NAMALWA (cell line): ENCODE measurements around the gene SLC12A6.

Experiments
- DNase-seq: peaks from one replicate; pipeline ENCODE4 v3.0.0-alpha.2; 2015; ENCODE audit warnings: low spot score

Gene SLC12A6

DNA sequence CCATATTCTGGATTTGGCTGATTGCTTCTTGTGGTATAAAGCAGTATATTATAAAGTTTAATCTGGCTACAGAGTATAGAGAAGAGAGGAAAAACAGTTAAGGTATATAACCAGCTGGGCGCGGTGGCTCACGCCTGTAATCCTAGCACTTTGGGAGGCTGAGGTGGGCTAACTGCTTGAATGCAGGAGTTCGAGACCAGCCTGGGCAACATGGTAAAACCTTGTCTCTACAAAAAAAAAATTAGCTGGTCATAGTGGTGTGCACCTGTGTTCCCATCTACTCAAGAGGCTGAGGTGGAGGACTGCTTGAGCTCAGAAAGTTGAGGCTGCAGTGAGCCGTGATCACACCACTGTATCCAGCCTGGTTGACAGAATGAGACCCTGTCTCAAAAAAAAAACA is 7.3 kb downstream of the SLC12A6 start:
- DNase-seq = no peak

DNA sequence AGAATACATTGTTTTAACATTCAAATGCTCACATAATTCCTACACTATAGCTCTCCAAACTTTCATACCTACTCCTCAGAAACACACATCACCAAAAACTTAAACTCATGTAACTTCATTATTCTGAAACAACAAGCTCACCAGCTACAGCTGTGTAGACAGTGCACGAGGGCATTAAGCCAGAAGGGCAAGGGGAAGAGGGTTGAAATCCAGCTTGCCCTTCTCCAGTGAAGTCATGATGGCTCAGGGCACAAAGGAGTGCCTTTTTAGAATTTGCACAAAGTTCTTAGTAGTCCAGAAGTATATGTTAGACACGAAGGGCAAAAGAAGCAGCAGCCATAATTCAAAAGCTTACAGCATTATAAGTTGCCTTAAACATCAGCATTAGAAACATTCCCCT is 8.6 kb downstream of the SLC12A6 start:
- DNase-seq = no peak

DNA sequence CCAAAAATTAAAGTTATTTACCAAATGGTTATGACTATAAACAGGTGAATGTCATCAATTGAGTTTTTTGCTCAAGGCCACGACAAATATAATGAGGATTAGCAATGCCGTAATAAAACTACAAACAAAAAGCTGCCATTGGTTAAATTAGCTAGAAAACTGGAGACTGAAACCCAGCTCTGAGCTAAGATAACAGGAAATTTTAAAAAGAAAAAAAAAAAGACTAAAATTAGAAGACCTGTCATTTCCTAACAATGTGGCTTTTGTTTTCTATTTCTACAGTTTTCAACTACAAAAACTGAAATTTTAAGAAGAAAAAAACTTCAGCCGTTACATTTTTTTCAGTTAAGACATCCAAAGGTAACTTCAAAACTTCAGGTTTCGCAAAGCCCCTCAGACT is 9.7 kb downstream of the SLC12A6 start:
- no peak for DNase-seq

DNA sequence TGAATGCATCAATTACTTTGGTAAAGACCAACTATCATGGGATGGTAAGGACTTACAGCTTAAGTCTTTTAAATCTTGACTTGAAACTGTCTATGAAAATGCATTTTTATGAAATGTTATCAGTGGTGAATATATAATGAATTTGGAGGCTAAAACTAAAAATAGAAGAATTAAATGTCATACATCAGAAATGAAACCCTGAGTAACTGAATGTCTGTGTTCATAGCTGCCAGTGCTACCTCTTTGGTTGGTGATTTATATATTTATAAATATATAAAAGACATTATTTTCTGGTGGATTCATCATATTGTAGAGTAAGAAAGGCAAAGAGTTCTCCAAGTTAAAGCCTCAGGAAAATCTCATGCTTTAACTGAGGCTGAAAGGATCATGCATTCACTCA is 12.2 kb downstream of the SLC12A6 start:
- DNase-seq = no peak

DNA sequence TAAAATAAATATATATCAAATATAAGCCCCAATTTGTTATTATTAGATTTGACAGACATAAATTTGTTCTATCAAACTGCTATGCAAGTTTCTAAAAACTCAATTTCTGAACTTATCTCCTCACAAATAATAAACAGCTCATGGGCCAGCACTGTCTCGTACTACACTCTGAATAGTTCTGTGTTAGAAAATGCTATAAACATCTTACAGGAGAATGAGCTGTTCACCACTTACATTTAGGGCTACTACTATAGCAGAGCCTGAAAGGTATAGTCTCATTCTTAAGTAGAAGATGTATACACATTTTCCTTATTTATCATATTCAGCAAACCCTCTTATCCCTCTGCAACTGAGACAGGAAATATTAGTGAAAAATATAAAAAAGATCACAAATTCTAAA is 12.6 kb downstream of the SLC12A6 start:
- no peak for DNase-seq

DNA sequence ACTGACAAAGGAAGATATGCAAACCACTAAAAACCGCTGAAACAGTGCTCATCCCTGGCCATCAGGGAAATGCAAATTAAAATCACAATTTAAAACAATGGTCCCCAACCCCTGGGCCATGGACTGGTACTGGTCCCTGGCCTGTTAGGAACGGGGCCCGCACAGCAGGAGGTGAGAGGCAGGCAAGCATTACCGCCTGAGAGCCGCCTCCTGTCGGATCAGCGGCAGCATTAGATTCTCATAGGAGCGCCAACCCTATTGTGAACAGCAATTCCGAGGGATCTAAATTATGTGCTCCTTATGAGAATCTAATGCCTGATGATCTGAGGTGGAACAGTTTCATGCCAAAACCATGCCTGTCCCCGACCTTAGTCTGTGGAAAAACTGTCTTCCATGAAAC is 14.4 kb downstream of the SLC12A6 start:
- no peak for DNase-seq

DNA sequence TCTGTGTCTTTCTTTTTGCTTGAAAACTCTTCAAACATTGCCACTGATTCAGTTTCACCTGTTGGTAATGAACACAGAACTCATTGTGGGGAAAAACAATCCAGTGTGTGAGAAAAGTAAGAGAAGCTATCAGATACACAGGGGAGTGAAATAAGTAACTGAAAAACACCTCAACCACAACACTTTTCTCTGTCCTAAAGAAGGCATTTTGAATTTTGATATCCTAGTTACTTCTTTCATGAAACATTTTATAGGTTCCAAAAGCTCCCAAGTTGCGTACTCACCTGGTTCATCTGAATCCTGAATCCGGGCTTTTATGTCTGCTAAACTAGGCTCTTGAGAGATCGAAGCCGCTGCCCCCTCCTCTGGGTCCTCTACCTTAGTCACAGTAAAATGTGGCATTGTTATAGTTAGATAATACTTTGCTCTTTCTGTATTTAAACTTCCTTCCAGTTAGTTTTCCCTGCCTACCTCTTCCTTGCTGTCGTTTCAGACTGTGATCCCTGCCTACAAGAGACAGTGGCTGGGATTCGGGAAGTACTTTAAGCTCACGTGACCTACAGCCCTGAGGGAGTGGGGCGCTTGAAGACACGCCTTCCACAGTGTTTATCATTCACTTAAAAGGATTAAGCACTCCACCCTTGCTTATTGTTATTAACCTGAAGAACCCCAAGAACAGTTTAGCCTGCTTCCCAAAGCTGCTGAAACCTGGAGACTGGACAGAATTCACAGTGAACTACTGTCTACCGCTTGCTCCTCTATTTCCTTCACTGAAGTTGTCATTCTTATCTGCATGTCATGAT is 19.1 kb downstream of the SLC12A6 start:
- DNase-seq = peak; percentile 58

DNA sequence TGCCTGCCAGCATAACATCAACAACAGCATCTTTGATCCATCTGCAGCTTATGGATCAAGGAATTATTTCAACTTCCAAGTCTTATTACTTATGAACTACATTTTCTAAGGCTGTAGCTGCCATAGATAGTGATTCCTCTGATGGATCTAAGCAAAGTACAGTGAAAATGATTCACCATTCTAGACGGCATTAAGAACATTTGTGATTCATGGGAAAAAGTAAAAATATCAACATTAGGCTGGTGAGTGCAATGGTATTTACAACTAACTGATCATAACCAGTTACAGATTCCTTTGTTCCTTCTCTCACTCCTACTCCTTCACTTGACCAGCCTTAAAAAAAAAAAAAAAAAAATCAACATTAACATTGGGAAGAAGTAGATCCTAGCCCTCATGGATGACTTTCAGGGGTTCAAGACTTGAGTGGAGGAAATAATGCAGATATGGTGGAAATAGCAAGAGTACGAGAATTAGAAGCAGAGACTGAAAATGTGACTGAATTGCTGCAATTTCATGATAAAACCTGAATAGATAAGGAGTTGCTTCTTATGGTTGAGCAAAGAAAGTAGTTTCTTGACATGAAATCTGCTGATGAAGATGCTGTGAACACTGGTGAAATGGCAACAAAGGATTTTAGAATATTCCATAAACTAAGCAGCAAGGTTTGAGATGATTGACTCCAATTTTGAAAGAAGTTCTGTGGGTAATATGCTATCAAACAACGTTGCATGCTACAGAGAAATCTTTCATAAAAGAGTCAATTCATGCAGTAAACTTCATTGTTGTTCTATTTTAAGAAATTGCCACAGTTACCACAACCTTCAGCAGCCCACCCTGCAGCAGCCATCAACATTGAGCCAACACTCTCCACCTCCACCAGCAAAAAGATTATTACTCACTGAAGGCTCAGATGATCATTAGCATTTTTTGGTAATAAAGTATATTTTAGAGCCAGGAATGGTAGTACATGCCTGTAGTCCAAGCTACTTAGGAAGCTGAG is 22.8 kb downstream of the SLC12A6 start:
- no peak for DNase-seq

DNA sequence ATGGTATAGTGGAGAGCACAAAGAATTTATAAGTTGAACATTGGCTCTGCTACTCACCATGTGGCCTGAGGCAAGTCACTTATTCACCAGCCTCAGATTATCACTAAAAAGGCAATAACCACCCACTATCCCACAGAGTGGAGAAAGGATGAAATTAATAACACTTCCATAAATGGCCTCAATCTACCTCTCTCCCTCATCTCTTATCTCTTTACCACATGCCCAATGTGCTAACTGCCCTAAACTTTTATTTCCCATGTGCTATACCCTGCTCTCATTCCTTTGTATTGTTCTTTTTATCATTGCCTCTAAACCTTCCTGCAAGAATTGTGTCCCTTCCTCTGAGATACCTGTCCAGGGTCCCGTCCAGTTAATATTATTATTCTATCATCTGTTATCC is 26.0 kb downstream of the SLC12A6 start:
- DNase-seq = no peak

DNA sequence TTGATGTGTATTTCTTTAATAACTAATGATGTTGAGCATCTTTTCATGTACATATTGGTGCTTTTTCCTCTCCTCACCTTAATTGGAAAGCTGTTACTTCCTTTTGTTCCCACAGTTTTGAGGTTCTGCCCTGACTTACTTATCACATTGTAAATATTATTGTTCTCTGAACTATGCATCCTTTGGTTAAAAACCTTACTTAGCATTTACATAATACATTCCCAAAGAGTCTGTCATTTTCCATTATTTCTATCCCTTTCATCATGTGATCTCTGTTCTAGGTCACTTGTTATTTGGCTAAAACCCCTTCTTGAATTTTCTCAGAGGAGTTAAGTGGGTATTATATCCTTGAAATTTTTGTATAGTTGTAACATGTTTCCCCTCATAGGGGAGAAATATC is 33.0 kb downstream of the SLC12A6 start:
- no peak for DNase-seq

DNA sequence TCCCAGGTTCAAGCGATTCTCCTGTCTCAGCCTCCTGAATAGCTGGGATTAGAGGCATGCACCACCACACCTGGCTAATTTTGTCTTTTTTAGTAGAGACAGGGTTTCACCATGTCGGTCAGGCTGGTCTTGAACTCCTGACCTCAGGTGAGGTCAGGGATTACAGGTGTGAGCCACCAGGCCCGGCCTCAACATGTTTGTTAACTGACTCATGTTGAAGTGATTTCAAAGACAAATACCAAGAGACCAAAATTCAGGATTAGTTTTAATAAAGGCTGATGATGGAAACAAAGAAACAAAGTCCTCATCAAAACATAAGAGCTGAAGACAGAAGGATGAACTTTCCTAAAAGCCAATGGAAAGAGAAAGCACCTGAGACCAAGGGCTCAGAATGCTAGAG is 36.5 kb downstream of the SLC12A6 start:
- DNase-seq = no peak

DNA sequence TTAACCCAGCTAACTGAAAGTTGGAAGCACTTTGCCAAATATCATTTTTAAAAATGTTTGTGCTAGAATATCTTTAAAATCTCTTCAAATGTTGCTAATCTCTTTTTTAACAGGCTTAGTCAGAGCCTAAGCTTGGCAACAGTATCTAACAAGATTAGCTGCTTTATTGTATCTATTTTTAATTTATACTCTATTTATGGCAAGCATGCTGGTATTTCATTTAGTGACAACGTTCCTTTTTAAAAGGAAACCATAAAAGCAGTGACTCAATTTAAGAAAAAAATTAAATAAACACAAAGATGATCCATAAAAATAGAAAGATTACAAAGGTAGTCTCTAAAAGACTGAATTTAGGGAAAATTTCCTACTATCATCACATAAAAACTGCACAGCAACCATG is 40.5 kb downstream of the SLC12A6 start:
- no peak for DNase-seq

DNA sequence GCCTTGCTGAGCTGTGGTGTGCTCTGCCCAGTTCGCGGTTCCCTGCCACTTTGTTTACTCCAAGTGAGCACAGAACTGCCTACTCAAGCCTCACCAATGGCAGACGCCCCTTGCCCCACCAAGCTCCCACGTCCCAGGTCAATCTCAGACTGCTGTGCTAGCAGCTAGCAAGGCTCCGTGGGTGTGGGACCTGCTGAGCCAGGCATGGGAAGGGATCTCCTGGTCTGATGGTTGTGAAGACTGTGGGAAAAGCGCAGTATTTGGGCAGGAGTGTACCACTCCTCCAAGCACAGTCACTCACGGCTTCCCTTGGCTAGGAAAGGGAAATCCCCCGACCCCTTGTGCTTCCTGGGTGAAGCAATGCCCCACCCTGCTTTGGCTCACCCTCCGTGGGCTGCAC is 45.0 kb downstream of the SLC12A6 start:
- DNase-seq = no peak

DNA sequence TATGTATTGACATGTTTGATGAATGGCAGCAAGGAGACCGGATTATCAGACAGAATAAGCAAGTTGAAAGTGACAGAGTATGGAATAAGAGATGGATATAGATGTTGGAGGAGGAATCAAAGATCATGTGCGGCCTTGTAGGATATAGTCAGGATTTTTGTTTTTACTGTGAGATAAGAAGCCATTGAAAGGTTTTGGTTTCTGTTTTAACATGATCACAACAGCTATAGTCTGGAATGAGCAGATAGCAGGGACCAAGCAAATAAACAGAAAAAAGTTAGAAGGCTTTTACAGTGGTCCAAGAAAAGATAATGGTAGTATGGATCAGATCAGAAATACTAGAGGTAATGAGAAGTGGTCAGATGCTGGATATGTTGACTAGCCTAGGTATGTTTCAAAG is 52.6 kb downstream of the SLC12A6 start:
- no peak for DNase-seq

DNA sequence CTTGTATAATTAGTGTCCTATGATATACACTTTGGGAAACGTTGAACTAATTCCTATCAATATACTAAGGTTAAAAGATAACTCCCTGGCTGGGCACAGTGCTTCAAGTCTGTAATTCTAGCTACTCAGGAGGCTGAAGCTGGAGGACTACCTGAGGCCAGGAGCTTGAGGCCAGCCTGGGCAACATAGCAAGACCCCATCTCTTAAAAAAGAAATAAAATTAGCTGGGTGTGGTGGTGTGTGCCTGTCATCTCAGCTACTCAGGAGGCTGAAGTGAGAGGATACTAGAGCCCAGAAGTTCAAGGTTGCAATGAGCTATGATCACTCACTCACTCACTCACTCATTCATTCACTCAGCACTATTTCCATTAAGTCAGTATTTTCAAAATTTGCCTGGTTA is 55.2 kb downstream of the SLC12A6 start:
- DNase-seq = no peak

DNA sequence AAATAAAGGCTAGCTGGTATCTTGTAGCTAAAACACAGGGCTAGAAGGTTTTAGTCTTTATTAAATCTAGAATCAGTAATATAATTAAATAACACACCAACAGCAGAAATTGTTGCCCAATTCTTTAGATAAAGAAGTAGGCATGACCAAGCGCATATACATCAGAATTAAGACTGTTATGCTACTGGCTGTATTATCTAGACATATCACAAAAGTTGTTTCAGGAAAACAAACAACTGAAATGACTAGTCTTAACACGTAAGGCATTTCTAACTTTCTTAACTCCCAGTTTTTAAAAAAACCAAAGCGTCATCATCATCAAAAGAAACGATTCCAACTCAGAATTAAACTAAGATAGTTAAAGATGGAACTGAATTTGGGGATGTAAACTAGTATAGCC is 57.4 kb downstream of the SLC12A6 start:
- DNase-seq = no peak

DNA sequence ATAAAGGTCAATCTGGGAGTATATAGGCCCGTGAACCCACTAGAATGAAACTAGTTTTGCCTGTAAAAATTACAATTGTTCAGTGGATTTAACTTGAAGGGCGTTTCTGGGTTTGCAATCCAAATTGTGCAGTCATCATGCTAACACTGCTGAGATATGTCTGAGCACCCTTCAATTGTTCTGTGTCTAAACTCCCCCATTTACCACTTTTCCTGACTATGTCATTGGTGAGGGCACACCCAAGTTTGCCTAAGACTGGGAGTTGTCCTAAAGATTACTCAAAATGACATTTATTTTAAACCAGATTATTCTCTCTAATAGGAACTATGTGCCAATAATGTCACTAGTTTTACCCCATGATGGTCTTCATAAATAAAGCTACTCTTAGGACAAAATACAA is 58.2 kb downstream of the SLC12A6 start:
- DNase-seq = no peak

DNA sequence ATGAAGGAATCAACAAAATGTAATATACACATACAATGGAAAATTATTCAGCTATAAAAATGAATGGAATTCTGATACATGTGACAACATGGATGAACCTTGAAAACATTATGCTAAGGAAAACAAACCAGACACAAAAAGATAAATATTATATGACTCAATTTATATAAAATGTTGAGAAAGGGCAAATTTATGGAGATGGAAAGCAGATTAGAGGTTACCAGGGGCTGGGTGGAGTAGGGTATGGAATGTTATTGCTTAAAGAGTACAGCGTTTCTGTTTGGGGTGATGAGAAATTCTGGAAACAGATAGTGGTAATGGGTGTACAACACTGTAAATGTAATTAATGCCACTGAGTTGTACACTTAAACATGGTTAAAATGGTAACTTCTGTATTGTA is 61.9 kb downstream of the SLC12A6 start:
- no peak for DNase-seq

DNA sequence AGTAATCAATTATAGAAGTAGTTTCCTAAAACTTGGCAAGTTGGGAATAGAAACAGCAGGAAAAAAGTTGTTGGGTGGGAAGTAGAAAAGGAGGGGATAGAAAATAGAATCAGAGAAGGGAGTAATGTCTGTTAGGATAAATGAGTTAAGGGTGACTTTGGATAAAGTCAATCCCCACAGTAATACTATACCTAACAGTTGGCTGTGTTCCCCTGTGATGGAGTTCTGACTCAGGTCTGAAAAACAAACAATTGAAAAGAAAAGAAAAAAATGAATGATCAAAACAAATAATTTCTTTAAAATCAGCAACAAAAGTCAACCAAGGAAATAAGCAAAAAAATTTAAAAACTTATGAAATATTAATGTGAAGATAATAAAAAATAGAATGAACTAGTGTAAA is 62.4 kb downstream of the SLC12A6 start:
- DNase-seq = no peak

DNA sequence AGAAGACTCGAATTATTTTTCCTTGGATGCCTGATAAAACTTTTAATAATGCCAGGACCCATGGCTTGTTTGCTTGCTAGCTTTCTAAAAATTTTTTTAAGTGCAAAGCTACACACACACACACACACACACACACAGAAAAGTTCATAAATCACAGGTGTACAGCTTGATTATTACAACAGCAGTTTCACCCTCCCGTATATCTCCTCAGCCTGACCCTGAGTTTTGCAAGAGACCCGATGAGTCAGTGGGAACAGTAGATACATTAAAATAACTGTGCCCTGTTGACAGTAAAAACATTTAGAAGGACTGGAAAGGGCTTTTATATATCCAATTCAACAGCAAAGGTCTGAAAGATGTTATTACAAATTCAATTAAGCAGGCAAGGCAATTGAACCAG is 66.1 kb downstream of the SLC12A6 start:
- no peak for DNase-seq

DNA sequence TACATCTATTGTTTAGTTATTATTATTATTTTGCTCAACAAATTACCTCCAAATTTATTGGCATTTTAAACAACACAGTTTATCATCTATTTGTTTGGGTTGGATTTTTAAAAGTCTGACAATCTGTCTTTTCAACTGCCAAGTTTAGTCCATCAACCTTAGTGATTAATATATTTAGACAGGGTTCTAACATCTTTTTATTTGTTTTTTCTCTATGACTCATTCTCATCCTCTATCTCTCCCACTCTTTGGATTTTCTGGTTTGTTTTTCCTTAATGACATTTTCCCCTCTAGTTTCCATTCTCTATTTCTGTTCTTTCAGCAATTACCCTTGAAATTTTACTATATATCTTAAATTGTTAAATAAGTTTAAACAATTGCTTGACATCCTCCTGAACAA is 70.8 kb downstream of the SLC12A6 start:
- DNase-seq = no peak

DNA sequence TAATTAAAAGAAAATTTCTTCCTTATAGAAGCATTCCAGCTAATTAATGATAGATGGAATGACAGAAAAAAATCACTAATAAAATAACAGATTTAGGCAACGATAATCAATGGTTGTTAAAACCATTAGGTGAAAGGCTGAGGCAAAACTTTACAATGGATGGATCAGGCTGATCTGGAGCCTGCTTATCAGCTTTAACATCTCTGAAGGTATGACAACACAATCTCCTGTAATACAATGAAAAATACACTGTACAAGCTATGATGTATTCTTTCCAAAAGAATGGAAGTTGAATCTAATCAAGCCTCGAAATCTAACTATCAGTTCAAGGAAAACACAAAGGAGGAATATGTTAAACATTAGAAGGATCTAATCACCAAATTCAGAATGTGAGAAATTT is 73.5 kb downstream of the SLC12A6 start:
- DNase-seq = no peak

DNA sequence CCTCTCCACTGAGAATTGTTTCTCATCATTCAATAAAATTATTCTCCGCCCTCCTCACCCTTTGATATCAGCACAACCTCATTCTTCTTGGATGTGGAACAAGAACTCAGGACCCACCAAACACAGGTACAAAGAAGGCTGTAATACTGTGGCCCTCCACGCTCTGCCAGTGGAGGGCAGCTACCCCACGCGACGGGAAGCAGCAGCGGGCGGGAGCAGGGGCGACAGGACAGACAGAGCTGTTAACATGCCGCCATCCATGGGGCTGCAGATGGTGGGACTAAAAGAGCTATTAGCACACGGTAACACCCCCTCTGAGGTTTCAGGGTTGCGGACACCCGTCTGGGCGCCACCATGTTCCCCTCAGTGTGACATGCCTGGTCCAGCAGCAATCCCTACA is 75.2 kb downstream of the SLC12A6 start:
- no peak for DNase-seq
